Measurements from ENCODE around the gene PTPRS. TPM values are rescaled to one million over a fixed set of nuclear protein-coding genes. Genes with fewer than 3 reads are reported as not detected.

PTPRS gene
- total and polyA plus RNA-seq, 2 of the 13 experiments (the other 11 are each of a cell fraction or from before 2014, with no cell fraction given): 32.7 to 43.9 TPM

DNA sequence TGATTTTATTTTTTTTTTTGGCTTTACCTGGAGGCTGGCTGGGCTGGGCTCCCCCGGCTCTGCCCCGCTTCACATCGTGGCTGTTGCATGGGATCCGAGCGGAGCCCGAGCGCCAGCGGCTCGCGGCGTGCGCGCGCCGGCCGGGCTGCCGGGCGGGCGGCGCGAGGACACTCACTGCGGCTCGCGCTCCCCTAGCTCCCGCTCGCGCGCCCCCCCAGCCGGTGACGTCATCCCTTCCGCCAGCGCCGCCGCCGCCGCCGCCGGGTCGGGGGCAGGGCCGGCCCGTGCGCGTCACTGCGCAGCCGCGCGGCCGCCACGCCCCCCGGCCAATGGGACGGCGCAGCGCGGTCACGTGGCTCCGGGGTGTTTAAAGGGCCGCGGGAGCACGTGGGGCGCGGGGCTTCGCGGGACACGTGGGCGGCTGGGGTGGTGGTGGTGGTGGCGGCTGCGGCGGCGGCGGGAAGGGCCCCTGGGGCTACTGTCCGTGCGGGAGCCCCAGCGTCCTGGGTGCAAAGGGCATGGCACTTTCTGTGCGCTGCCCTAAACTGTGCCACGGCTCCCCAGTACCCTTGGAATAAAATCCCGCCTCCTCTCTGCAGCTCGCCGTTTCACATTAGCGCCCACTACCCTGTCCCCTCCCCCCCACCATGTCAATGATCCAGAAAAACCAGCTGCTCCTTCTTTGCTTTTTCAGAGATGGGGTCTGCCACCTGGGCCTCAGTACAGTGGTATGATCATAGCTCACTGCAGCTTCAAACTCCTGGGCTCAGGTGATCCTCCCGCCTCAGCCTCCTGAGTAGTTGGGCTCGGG is at the start of gene PTPRS (continued):
- TF ChIP-seq, protein P1, sequence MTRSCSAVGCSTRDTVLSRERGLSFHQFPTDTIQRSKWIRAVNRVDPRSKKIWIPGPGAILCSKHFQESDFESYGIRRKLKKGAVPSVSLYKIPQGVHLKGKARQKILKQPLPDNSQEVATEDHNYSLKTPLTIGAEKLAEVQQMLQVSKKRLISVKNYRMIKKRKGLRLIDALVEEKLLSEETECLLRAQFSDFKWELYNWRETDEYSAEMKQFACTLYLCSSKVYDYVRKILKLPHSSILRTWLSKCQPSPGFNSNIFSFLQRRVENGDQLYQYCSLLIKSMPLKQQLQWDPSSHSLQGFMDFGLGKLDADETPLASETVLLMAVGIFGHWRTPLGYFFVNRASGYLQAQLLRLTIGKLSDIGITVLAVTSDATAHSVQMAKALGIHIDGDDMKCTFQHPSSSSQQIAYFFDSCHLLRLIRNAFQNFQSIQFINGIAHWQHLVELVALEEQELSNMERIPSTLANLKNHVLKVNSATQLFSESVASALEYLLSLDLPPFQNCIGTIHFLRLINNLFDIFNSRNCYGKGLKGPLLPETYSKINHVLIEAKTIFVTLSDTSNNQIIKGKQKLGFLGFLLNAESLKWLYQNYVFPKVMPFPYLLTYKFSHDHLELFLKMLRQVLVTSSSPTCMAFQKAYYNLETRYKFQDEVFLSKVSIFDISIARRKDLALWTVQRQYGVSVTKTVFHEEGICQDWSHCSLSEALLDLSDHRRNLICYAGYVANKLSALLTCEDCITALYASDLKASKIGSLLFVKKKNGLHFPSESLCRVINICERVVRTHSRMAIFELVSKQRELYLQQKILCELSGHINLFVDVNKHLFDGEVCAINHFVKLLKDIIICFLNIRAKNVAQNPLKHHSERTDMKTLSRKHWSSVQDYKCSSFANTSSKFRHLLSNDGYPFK (CRISPR knock-in tag; IDR thresholded peaks at IDR 0.05; ENCODE audit: borderline replicate concordance): peak; percentile 78; the same call in 1 of the 2 replicates
- TF ChIP-seq EEA1 (CRISPR knock-in tag; IDR thresholded peaks at IDR 0.05; ENCODE audit: borderline replicate concordance) (peak; percentile 100), HNRNPUL1 (IDR thresholded peaks at IDR 0.05; ENCODE audit: low read depth, low read length) (no peak), ZNF317 (CRISPR knock-in tag; IDR thresholded peaks at IDR 0.05) (peak; percentile 80), SNAPC2 (CRISPR knock-in tag; IDR thresholded peaks at IDR 0.05) (peak; percentile 89), ZFP90 (CRISPR knock-in tag; IDR thresholded peaks at IDR 0.05; ENCODE audit: borderline replicate concordance) (peak; percentile 92; the same call in 1 of the 2 replicates), SKI (IDR thresholded peaks at IDR 0.05; ENCODE audit: partially characterized antibody) (no peak), NFE2 (CRISPR knock-in tag; IDR thresholded peaks at IDR 0.05) (0 out of 2 replicates have a peak, but pooled peaks have one; percentile 47), SMYD3 (CRISPR knock-in tag; IDR thresholded peaks at IDR 0.05) (peak; percentile 99), CEBPB (IDR thresholded peaks at IDR 0.05; ENCODE audit: borderline replicate concordance, low read depth, low read length) (no peak), ZKSCAN1 (IDR thresholded peaks at IDR 0.05; ENCODE audit: low read length) (no peak), FOSL2 (CRISPR knock-in tag; IDR thresholded peaks at IDR 0.05) (peak; percentile 62), ZNF619 (CRISPR knock-in tag; IDR thresholded peaks at IDR 0.05) (no peak), ZNF484 (CRISPR knock-in tag; IDR thresholded peaks at IDR 0.05; ENCODE audit: borderline replicate concordance, low read depth) (peak; percentile 96; the same call in 1 of the 2 replicates), KLF6 (CRISPR knock-in tag; IDR thresholded peaks at IDR 0.05) (peak; percentile 100), KLF13 (CRISPR knock-in tag; IDR thresholded peaks at IDR 0.05) (no peak)
- TF ChIP-seq, protein P2, sequence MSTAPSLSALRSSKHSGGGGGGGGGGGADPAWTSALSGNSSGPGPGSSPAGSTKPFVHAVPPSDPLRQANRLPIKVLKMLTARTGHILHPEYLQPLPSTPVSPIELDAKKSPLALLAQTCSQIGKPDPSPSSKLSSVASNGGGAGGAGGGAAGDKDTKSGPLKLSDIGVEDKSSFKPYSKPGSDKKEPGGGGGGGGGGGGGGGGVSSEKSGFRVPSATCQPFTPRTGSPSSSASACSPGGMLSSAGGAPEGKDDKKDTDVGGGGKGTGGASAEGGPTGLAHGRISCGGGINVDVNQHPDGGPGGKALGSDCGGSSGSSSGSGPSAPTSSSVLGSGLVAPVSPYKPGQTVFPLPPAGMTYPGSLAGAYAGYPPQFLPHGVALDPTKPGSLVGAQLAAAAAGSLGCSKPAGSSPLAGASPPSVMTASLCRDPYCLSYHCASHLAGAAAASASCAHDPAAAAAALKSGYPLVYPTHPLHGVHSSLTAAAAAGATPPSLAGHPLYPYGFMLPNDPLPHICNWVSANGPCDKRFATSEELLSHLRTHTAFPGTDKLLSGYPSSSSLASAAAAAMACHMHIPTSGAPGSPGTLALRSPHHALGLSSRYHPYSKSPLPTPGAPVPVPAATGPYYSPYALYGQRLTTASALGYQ (CRISPR knock-in tag; IDR thresholded peaks at IDR 0.05): peak; percentile 86
- TF ChIP-seq, protein P3, sequence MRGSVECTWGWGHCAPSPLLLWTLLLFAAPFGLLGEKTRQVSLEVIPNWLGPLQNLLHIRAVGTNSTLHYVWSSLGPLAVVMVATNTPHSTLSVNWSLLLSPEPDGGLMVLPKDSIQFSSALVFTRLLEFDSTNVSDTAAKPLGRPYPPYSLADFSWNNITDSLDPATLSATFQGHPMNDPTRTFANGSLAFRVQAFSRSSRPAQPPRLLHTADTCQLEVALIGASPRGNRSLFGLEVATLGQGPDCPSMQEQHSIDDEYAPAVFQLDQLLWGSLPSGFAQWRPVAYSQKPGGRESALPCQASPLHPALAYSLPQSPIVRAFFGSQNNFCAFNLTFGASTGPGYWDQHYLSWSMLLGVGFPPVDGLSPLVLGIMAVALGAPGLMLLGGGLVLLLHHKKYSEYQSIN (CRISPR knock-in tag; IDR thresholded peaks at IDR 0.05; ENCODE audit: borderline replicate concordance): peak; percentile 93; the same call in 1 of the 2 replicates
- TF ChIP-seq, protein P4, sequence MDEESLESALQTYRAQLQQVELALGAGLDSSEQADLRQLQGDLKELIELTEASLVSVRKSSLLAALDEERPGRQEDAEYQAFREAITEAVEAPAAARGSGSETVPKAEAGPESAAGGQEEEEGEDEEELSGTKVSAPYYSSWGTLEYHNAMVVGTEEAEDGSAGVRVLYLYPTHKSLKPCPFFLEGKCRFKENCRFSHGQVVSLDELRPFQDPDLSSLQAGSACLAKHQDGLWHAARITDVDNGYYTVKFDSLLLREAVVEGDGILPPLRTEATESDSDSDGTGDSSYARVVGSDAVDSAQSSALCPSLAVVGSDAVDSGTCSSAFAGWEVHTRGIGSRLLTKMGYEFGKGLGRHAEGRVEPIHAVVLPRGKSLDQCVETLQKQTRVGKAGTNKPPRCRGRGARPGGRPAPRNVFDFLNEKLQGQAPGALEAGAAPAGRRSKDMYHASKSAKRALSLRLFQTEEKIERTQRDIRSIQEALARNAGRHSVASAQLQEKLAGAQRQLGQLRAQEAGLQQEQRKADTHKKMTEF (CRISPR knock-in tag; IDR thresholded peaks at IDR 0.05): peak; percentile 93

Data from HepG2 (cell line).